ENCODE measurements around the gene AGBL4.

GRCh38 chr1:49048188-49048587 lies 975.6 kb downstream of the AGBL4 start:
- TF ChIP-seq, protein P1, sequence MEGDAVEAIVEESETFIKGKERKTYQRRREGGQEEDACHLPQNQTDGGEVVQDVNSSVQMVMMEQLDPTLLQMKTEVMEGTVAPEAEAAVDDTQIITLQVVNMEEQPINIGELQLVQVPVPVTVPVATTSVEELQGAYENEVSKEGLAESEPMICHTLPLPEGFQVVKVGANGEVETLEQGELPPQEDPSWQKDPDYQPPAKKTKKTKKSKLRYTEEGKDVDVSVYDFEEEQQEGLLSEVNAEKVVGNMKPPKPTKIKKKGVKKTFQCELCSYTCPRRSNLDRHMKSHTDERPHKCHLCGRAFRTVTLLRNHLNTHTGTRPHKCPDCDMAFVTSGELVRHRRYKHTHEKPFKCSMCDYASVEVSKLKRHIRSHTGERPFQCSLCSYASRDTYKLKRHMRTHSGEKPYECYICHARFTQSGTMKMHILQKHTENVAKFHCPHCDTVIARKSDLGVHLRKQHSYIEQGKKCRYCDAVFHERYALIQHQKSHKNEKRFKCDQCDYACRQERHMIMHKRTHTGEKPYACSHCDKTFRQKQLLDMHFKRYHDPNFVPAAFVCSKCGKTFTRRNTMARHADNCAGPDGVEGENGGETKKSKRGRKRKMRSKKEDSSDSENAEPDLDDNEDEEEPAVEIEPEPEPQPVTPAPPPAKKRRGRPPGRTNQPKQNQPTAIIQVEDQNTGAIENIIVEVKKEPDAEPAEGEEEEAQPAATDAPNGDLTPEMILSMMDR (IDR thresholded peaks at IDR 0.05 in 2 of 3, conservative IDR thresholded peaks at IDR 0.05 in 1 of 3; ENCODE audit: borderline replicate concordance in 1 of 3, insufficient read depth in 1 of 3, low read depth in 2 of 3, low read length in 2 of 3): no peak
- no peak for TF ChIP-seq POLR2A (IDR thresholded peaks at IDR 0.05; ENCODE audit: borderline replicate concordance, extremely low read depth, insufficient read depth, insufficient read length)
- TF ChIP-seq TCF7L2 (IDR thresholded peaks at IDR 0.05; ENCODE audit: borderline replicate concordance, extremely low read depth, insufficient read depth, insufficient read length): no peak
- TF ChIP-seq ZFX (IDR thresholded peaks at IDR 0.05): no peak
- TF ChIP-seq, protein P2, sequence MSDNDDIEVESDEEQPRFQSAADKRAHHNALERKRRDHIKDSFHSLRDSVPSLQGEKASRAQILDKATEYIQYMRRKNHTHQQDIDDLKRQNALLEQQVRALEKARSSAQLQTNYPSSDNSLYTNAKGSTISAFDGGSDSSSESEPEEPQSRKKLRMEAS (IDR thresholded peaks at IDR 0.05): no peak

Data from HCT116 (cell line).